Measurements from ENCODE around the gene C12orf75.
"Not testable (repeated sequence)": the region's sequence is repeated elsewhere in the genome, so short reads cannot be mapped to it uniquely, and the experiment has no call there.

C12orf75 gene

DNA sequence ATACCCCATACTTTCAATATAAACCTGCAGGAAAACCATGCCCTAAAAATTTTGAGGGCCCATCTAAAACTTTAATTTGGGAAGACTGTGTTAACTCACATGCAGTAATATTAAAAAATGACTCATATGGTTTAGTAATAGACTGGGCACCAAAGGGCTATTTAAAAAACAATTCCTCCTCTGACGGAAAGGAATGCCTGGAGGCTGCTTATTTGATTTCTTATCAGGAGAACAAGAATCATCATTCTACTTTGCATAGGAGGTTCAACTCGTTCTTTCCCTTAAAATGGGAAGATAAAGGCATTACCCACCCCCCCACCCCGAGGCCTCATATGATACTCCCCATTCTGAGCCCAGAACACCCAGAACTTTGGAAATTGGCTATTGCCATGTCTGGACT lies 18.6 kb upstream of the C12orf75 start:
- not testable (repeated sequence) for DNase-seq

DNA sequence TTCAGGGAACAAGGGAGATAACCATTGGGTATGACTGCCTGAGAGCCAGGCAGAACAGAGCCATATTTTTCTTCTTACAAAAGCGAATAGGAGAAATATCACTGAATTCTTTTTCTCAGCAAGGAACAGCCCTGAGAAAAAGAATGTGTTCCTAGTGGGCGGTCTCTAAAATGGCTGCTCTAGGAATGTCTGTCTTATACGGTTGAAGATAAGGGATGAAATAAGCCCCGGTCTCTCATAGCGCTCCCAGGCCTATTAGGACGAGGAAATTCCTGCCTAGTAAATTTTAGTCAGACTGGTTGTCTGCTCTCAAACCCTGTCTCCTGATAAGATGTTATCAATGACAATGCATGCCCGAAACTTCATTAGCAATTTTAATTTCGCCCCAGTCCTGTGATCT lies 16.7 kb upstream of the C12orf75 start:
- DNase-seq, result not testable (repeated sequence)

DNA sequence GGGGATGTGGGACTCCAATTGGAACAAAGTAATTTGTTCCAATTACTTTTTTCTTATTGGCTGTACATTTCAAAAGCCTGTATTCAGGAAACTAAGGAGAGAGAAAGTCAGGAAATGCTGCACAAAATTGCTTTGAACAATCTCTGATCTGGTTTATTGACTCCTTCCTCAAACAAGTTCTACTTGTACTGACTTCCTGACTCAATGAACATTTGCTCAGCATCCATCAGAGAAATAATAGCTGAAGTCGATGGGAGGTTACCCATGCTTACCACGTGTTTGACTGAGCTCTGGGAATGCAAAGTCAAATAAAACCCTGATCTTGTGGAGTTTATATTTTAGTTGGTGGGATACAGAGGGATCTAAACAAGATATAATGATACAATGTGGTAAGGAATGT lies 15.4 kb upstream of the C12orf75 start:
- no peak for DNase-seq

DNA sequence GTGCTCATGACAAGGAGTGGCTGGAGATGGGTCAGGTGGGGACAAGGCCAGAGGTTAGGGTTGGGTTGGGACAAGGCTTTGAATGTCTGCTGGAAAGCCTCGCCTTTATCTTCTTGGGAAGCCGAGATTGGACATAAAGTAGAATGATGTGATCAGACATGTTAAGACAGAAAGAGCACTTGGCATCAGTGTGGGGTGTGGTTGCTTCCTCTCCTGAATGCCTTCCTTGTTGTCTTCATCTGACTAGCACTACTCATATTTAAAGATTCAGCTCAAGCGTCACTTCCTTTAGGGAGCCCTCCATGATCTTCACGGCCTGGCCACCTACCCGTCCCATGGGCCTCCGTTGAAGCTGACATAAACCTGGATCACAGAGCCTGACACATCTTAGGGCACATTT lies 14.8 kb upstream of the C12orf75 start:
- DNase-seq, result no peak

DNA sequence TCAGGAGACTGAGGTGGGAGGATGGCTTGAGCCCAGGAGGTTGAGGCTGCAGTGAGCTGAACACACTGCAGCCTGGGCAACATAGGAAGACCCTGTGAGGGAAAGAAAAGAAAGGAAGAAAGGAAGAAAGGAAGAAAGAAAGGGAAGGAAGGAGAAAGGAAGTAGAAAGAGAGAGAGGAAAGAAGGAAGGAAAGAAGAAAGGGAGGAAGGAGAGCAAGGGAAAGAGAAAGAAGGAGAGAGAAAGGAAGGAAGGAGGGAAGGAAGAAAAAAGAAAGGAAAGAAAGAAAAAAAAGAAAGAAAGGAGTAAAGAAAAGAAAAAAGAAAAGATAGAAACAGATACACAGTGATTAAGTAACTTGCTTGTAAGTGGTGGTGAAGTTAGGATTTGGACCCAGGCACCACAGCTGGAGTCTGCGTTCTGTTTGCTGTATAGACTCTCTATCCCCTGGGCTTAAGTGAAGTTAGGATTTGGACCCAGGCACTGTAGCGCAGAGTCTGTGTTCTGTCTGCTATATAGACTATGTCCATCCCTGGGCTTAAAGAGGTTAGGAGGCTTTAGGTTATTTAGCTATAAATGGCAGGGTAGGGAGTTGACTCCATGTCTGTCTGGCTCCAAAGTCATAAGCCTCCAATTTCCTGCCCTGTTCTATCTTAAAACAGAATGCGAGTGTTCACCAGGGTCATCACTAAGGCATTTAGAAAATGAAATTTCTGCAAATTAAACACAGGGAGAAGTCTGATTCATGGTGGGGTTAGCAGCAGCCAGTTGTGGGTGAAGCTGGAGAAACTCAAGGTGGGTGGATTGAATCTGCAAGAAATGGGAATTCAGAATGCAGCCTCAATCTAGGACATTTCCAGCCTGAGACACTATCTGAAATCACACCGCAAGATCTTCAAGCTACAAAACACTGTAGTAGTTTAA lies 13.3 kb upstream of the C12orf75 start:
- DNase-seq, result no peak

DNA sequence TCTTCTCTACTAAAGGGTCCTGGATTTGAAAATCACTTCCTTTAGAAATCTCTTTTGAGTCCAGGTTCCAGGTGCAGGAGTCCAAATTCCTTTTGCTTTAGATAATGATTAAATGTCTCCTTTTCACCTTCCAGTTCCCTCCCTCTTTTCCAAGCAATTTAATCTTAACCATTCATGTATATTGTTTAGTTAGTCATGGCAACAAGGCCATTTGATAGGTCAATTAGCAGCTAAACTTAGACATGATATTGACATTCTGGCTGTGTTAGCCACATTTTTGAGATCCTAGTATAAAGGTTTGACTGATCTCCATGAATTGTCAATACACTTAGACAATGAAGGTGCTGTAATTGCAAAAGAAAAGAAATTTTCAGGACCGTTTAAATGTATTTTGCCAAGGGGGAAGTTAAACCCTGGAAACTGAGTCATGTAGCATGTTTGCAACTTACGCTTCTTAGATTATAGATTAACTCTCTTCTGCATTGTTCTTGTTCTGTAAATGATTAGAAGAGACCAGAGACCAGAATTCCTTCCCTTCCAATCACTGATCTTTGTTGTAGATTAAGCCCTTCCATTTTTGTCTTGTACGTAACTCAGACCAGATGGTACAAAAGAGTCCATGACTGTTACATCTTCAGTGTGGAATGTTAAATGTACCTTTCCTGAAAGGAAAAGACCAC lies 12.4 kb upstream of the C12orf75 start:
- DNase-seq, result no peak

DNA sequence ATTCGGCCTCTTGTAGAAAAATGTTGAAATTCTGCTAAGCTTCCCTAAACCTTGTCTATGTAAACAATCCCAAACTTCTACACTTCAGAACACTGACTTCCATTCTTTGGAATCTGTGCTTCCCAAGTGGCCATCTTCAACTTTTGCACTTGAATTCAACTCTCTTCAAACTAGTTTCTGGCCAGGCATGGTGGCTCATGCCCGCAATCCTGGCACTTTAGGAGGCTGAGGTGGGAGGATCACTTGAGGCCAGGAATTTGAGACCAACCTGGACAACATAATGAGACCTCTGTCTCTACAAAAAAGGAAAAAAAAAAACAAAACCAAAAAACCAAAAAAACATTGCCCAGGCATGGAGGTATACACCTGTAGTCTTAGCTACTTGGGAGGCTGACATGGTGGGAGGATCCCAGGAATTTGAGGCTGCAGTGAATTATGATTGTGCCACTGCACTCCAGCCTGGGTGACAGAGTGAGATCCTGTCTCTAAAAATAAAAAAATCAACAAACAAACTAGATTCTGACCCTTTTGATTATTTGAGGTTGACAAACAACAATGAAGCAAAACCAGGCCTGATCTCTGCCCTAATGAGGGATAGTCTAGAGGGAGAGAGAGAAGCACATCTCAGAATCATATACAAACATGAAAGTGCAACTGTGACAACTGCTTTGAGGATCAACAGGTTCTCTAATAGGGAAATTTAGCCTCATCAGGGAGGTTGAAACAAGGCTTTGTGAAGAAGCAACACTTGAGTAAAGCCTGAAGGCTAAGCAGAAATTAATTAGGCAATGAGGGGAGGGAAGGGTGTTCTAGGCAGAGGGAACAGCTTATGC lies 11.6 kb upstream of the C12orf75 start:
- DNase-seq, result no peak

DNA sequence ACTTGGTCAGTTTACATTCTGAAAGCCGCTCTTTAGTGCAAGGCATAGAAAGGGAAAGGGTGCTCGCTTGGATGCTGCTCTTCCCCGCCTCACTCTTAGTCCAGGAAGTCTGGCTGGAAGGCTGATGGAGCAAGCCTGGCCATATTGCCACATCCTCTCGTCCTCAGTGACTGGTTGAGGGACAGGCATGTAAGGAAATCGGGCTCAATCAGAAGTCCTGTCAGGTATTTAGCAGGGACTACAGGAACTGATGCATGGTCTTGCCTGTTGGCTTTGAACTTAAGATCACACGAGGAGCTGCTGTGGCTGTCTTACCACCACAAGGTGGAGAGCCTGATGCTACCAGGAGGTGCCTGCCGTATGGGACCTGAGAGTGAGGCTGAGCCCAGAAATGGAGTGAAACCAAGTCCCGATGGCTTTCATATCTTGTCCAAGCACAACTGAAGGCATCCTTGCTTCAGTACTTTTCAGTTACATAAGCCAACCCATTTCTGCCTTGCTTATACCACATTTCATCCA lies 10.7 kb upstream of the C12orf75 start:
- DNase-seq, result no peak

DNA sequence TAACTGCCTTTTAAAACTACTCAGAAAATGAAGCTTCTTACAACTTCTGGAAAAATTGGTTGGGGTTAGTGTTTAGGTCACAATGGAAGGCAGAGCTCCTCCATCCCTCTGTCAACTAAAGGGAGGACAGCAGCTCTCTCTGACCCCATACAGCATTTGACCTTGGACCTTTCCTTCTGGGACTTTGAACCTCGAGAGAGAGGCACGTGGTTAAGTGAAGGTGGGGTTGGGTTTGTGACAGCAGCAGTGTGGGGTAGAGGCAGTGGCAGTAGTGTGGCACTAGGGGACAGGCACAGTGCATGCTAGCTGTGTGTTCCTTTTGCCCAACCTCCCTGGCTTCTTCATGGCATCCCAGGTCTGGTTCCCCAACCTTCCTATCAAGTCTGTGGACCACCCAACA lies 9.4 kb upstream of the C12orf75 start:
- DNase-seq, result no peak

DNA sequence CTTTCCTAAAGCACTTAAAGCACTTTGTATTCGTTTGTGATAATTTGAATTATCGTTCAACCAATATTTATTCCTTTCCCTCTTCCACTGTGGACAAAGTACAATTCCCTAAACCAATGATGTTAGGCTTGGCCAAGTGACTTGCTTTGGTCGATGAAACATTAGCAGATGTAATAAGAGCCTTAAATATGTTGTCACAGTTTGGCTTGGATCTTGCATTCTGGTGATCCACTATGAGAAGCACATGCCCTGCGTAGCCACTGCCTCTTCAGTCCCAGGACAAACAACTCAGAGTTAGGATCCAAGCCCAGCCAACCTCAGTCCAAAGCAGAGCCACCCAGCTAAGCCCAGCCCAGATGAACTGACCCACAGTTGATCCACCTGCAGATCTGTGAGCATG lies 8.4 kb upstream of the C12orf75 start:
- DNase-seq, result no peak

DNA sequence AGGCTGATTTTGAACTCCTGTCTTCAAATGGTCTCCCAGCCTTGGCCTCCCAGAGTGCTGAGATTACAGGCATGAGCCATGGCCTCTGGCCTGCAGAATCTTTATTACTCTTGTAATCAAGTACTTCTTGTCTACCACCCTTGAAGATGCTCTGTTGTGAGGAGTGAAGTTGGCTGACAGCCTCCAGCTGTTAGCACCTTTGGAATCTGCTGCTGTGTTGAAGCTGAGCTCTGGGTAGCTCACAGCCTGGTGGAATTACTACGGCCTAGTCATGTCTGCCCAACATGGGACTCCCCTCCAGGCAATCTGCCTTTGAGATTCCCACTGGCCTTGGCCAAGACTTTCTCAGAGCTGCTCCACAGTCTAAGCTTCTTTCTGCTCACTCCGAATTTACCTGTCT lies 5.8 kb upstream of the C12orf75 start:
- no peak for DNase-seq

DNA sequence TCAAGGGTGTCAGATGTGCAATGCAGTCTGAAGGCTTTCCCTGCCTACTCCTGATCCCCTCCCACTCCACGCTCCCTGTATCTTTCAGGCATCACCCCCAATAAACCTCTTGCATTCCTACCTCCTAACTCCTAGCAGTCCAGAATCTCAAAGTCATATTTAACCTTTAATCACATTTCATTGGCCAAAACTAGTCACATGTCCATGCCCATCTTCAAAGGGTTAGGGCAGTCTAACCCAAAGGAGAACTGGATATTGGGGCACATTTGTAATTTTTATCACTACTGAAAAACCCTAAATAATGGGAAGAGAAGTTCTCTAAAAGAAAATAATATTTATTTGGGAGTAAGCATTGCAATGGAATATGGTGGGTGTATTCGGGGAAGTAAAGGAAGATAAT lies 5.4 kb upstream of the C12orf75 start:
- DNase-seq, result no peak

DNA sequence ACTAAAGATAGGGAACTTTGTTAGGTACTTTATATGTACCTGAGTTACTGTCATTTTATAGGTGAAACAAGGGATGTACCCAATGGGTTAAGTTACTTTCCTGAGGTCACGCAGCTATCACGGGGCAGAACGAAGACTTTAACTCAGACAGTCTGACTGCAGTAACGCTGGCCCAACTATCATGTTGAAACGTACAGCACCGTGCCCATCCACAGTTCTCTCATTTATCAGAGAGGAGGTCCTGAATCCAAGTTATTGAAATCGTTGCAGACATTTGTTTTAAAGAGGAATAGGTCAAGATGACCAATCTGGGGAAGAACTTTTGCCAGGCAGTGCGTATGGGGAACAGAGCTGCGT lies 587 bp upstream of the C12orf75 start:
- DNase-seq, result no peak

DNA sequence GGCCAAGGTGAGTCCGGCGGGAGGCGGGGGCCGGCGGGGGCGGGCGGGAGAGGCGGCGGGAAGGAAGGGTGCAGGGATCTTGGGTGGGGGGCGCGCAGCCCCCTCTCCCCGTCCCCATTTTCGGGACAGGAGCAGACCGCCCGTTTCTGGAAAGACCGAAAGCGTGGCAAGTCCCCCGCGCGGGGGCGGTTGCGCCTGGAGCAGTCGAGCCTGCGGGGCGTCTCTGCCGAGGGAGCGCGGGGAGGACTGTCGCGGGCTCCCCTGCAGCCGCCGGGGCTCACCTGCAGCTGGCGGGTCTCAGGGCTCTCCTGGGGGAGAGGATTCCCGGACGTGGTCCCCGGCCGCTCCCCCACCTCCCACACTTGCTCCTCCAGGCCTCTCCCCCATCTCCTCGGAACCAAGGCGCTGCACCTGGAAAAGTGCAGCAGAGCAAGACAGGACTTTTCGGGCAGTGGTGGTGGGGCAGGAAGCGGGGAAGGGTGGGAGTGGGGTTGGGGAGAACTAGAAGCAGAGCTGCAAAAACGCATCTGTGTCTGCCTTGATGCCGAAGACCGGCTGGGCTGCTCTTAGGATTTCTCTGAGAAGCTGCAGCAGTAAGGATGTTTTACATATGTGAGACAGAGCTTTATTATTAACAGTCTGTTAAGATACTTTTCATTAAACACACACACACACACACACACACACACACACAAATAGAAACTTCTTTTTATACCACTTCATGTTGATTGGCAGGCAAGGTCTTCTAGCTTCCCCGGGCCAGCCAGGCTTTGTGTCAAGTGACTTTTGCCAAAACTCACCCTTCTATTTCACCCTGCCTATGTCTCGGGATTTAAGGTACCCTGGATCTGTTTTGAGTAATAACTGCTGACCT lies 677 bp downstream of the C12orf75 start:
- no peak for DNase-seq

DNA sequence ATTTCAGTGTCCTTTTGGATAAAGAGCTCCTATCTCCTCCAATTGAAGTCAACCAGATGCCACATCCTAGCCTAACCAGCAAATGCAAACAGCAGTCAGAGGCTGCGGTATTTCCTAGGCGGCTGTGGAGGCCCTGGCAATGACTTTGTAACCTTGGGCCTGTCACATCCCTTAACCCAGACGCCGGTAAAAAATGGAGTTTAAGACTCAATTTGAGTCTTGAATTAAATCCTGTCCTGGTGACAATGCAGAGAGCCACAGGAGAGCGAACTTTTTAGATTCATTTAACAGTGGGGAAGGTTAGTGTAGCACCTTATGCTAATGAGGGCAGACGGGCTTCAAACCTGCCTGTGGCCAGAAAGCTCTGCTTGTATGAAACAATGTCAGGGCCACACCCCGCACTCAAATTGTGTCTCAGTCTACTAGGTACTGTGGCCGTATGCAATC lies 1.3 kb downstream of the C12orf75 start:
- DNase-seq, result peak; percentile 30

DNA sequence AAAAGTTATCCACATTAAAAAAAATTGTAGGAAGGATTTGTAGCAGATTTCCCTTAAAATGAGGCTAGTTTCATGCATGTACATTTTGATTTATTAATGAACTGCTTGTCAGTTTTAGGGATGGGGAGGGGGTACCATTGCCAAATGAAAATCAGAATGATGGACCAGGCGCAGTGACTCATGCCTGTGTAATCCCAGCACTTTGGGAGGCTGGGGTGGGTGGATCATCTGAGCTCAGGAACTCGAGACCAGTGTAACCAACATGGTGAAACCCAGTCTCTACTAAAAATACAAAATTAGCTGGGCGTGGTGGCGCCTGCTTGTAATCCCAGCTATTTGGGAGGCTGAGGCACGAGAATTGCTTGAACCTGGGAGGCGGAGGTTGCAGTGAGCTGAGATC lies 1.8 kb downstream of the C12orf75 start:
- DNase-seq, result not testable (repeated sequence)

DNA sequence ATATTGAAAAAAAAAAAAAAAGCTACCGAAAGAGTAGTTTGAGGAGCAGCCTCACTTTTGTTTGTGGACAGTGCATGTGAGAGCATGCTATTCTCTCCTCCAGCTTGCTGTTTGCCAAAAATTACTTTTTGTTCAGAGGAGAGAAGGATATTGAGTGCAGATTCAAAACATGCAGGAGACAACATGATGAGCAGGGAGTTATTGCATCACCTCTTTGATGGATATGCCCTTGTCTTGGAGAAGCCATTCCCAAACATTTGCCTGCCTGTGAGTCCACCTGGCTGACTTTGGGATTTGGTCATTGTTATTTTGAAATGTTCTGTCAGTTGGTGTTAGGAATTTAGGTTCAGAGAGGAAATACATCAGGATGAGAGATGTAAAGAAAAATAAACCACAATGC lies 2.4 kb downstream of the C12orf75 start:
- DNase-seq, result no peak

DNA sequence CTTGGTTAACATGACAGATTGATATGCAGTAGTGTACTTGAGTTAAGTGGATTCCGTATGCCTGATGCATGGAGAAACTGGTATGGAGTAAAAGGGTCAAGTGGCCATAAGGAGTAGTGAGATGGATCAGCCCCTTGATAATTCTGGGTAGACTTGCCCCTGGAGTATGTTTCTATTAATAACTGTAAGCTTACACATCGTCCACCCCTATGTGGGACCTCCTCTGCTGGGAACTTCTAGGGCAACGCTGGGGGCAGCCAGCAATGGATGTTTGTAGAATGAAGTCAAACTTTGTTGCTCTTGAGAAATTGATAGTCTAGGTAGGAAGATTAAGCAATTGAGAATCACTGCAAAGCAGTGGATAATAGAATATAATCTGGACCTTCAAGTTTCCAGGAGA lies 3.5 kb downstream of the C12orf75 start:
- DNase-seq, result no peak

DNA sequence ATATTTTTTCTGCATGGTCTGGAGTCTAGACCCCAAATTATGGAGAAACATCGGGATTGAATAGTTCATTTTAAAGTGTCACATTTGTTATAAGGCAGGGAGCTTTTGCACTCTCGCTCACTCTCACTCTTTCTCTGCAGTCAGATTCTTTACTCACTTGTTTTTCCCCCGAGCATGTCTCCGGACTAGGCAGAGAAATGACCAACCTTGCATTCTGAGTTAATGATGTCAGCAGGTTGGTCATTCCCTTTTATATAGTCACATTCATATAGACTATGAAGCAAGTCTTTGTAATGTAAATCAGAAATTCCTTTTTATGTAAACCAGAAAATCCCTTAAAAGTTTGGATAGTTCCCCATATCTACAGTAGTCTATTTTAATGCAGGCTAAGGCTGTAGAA lies 4.1 kb downstream of the C12orf75 start:
- DNase-seq, result no peak

DNA sequence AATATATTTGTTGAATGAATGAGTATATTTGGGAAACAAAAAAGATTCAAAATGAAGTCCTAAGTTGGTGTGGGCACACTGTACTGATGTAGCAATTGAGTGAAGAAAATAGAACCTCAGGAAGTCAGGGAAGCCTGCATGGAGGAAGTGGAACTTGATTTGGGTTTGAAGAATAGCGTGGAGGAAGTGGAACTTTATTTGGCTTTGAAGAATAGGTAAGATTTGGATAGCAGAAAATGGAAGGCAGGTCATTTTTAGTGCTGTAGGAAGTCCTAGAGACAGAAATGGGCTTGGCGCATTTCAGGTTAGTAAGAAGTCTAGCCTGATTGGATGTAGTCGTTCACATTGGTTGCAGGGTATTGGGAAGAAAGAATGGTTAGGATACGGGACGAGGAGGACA lies 5.4 kb downstream of the C12orf75 start:
- DNase-seq, result no peak

DNA sequence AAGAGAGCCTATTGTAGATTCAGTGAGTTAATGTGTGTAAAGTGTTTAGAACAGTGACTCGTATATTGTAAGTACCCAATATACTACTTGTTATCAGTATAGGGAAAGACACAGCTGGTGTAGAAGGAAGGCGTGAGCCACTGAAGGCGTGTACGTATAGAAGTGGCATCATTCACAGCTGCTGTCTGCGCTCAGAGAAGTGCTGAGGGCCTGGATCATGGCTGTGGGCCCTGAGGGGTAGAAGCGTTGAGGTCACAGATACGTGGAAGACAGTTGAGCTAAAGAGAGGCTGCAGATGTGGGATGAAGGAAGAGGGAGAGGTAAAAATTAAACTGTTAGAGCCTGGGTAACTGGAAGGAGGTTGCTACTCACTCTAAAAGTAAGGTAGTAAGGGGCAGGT lies 5.9 kb downstream of the C12orf75 start:
- no peak for DNase-seq

DNA sequence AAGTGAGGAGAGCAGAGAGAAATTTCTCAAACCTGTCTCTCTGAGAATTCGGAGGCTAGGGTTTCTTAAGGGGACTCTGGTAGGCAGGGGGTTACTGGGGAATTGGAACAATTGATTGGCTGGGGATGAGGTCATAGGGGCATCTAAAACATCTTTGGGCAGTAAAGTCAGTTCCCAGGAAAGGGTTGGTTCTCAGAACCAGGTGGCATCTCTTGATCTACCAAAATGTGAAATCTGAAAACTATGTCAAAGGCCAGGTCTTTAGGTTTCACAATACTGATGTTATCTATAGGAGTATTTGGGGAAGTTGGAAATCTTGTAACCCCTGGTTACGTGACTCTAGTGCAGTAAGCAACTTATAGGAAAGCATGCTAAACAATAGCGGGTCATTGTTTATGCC lies 6.9 kb downstream of the C12orf75 start:
- no peak for DNase-seq
